ENCODE data around the gene SGMS1. TPM values are rescaled to one million over a fixed set of nuclear protein-coding genes. Genes with fewer than 3 reads are reported as not detected.

Gene SGMS1
- total and polyA plus RNA-seq, 2 donors (not counting 3 experiments of a cell fraction or from before 2014, with no cell fraction given) = 9.7 to 23.7 TPM

- dilution Hi-C loops (cut with MboI; ENCODE audit: extremely low pct_ligation_motif_present, low sequenced_read_pairs) (no loop called here), intact Hi-C loops (cut with micrococcal nuclease) (no loop called here)
- Histone ChIP-seq H2AFZ (ENCODE audit: low read depth, low read length) (no peak overlapping the region), H3K4me1 (ENCODE audit: control insufficient read depth, extremely low read depth, insufficient read depth, low read length) (no peaks in the 10 kb centered on the region), H3K9ac (replicated peaks; ENCODE audit: extremely low read depth, insufficient read depth, low read length) (no peak overlapping the region), H3K9me1 (replicated peaks; ENCODE audit: control insufficient read depth, extremely low read depth, insufficient read depth, low read length) (no peaks in the 10 kb centered on the region), H3K27ac (ENCODE audit: insufficient read depth, low read depth, low read length) (no peak overlapping the region), H4K20me1 (replicated peaks; ENCODE audit: control insufficient read depth, extremely low read depth, insufficient read depth, low read length) (no peaks in the 10 kb centered on the region), H3K79me2 (ENCODE audit: control insufficient read depth, insufficient read depth, low read length) (peaks cover 45% of the 10 kb centered on the region), H3K9me3 (replicated peaks; ENCODE audit: control insufficient read depth, insufficient read depth, low read length) (no peaks in the 10 kb centered on the region), H3K36me3 (ENCODE audit: control insufficient read depth in 2 of 2, extremely low read depth in 1 of 2, insufficient read depth in 2 of 2, low read length in 2 of 2) (no peaks in the 10 kb centered on the region), H3K4me2 (ENCODE audit: insufficient read depth, low read length) (no peak overlapping the region), H3K27me3 (ENCODE audit: control insufficient read depth in 2 of 2, insufficient read depth in 2 of 2, low read length in 2 of 2) (no peaks in the 10 kb centered on the region), H3K4me3 (replicated peaks in 1 of 3; ENCODE audit: insufficient read depth in 1 of 3, low read depth in 1 of 3, low read length in 3 of 3) (no peak overlapping the region)
- TF ChIP-seq FOS (IDR thresholded peaks at IDR 0.05; ENCODE audit: borderline replicate concordance, insufficient read depth, low read length) = no peak
- no peak for TF ChIP-seq JUN (IDR thresholded peaks at IDR 0.05; ENCODE audit: borderline replicate concordance, insufficient read depth, insufficient read length, low read depth)
- no peak for TF ChIP-seq CTCF (IDR thresholded peaks at IDR 0.05; ENCODE audit: extremely low read depth in 1 of 2, insufficient read depth in 1 of 2, low read depth in 1 of 2, low read length in 2 of 2)
- no peak for TF ChIP-seq GATA2 (IDR thresholded peaks at IDR 0.05; ENCODE audit: insufficient read depth, insufficient read length, low read depth, low read length)
- TF ChIP-seq POLR2AphosphoS5 (IDR thresholded peaks at IDR 0.05; ENCODE audit: insufficient read depth, low read depth, low read length) = no peak
- TF ChIP-seq MYC (IDR thresholded peaks at IDR 0.05; ENCODE audit: low read depth, low read length) = no peak
- no peak for TF ChIP-seq EZH2 (IDR thresholded peaks at IDR 0.05; ENCODE audit: borderline replicate concordance, low read depth, low read length, severe bottlenecking)
- TF ChIP-seq POLR2A (IDR thresholded peaks at IDR 0.05; ENCODE audit: low read depth, low read length) = no peak
- no peak for TF ChIP-seq MAX (IDR thresholded peaks at IDR 0.05; ENCODE audit: insufficient read depth, insufficient read length)
- ChIA-PET POLR2A (no interaction called here), CTCF (interaction anchor here (1.0 to 1.2 kb wide), 3 partner anchors 10 to 248 kb away, joined by 3 to 7 read pairs (median 3); no protein-coding TSS in a partner anchor)
- BruUV-seq (replicated peaks) = no TSS peak
- DNase-seq (ENCODE audit: low read depth, low spot score) = no peak
- no peak for FAIRE-seq
These were observed 218.0 kb downstream of the SGMS1 start for GRCh38 chr10:50405723-50406122.

Measured in endothelial cell of umbilical vein (primary cell).